Activated B cell treated with CpG ODN at 0.5 μM for 24 hours (primary cell): Measurements from ENCODE around the gene DOC2A. TPM values are rescaled to one million over a fixed set of nuclear protein-coding genes. Genes with fewer than 3 reads are reported as not detected.
A peak's percentile ranks its signal among the peaks of the same experiment; 100 is the strongest.

Experiments
- ATAC-seq: fragments of 200-7000 bp; cut with Tn5 transposase; one replicate; pipeline ENCODE4 v1.10.0; 2021; ENCODE audit warnings: low read depth, mild to moderate bottlenecking, moderate library complexity
- CTCF ChIA-PET: fragments of 350-600 bp; sonication (Branson Sonifier 250); formaldehyde crosslinking; loops from one replicate; lab custom pipeline; 2021; ENCODE audit warnings: antibody characterized with exemption; lab: Charles Lee
- POLR2A ChIA-PET: fragments of 350-600 bp; sonication (Branson Sonifier 250); formaldehyde crosslinking; loops from one replicate; lab custom pipeline; 2021; ENCODE audit warnings: antibody characterized with exemption; lab: Charles Lee
- DNase-seq: peaks from one replicate; pipeline ENCODE4 v3.0.0; 2022
- H3K27ac Mint-ChIP-seq: one replicate; pipeline ENCODE4 v1.8.0; 2020; ENCODE audit warnings: mixed read lengths
- H3K27me3 Mint-ChIP-seq: one replicate; pipeline ENCODE4 v1.8.0; 2021; ENCODE audit warnings: mixed read lengths
- H3K36me3 Mint-ChIP-seq: one replicate; pipeline ENCODE4 v1.8.0; 2021; ENCODE audit warnings: low read depth, mixed read lengths
- H3K4me1 Mint-ChIP-seq: one replicate; pipeline ENCODE4 v1.8.0; 2021; ENCODE audit warnings: mixed read lengths
- H3K4me3 Mint-ChIP-seq: one replicate; pipeline ENCODE4 v1.8.0; 2020; ENCODE audit warnings: mild to moderate bottlenecking, mixed read lengths
- H3K9me3 Mint-ChIP-seq: one replicate; pipeline ENCODE4 v1.8.0; 2020; ENCODE audit warnings: mixed read lengths
- CTCF ChIP-seq: fragments of 200-600 bp; IDR thresholded peaks from one replicate; pipeline ENCODE4 v1.8.0; 2022; ENCODE audit warnings: antibody characterized with exemption, mild to moderate bottlenecking
- intact Hi-C: fragments of 100-400 bp; cut with micrococcal nuclease; formaldehyde crosslinking; loops from one replicate; pipeline ENCODE4 v1.15.1; 2024
- total RNA-seq: library from RNA; stranded (reverse); gene quantifications from 2 replicates; pipeline ENCODE4 v1.2.3, GENCODE V29; 2022

DOC2A gene
- total RNA-seq, 1 donor from 2014 or later: not detected

GRCh38 chr16:30009990-30010843 lies 610 bp downstream of the DOC2A start:
- H3K4me1 Mint-ChIP-seq: peaks cover 16% of the 10 kb centered on the region
- intact Hi-C loops: no loop called here
- TF ChIP-seq CTCF: no peak
- no peaks in the 10 kb centered on the region for H3K9me3 Mint-ChIP-seq
- peak overlapping the region; percentile 73 for H3K4me3 Mint-ChIP-seq
- ChIA-PET POLR2A (no interaction called here), CTCF (interaction anchor here (0.7 kb wide), 1 partner anchor 220 kb away, joined by 3 read pairs; the partner anchor contains the start of gene KIF22)
- DNase-seq (no peak), ATAC-seq (no peak)
- no peak overlapping the region for H3K27ac Mint-ChIP-seq
- H3K36me3 Mint-ChIP-seq: no peaks in the 10 kb centered on the region
- H3K27me3 Mint-ChIP-seq: peaks cover 22% of the 10 kb centered on the region

- ATAC-seq: no peak
- Mint-ChIP-seq H3K27me3 (peaks cover 22% of the 10 kb centered on the region), H3K27ac (no peak overlapping the region), H3K4me1 (peaks cover 16% of the 10 kb centered on the region), H3K9me3 (no peaks in the 10 kb centered on the region), H3K4me3 (no peak overlapping the region), H3K36me3 (no peaks in the 10 kb centered on the region)
- POLR2A ChIA-PET: no interaction called here
- intact Hi-C loops: no loop called here
- CTCF ChIA-PET: interaction anchor here (0.7 kb wide), 1 partner anchor 219 kb away, joined by 3 read pairs; the partner anchor contains the start of gene KIF22
- no peak for TF ChIP-seq CTCF
- DNase-seq: no peak
Measured at GRCh38 chr16:30009085-30009862, 1.6 kb downstream of the DOC2A start.

GRCh38 chr16:30007378-30007895 lies 3.4 kb downstream of the DOC2A start:
- Mint-ChIP-seq H3K4me3 (no peak overlapping the region), H3K36me3 (peaks cover 12% of the 10 kb centered on the region), H3K27me3 (peaks cover 20% of the 10 kb centered on the region), H3K9me3 (no peaks in the 10 kb centered on the region), H3K4me1 (peaks cover 19% of the 10 kb centered on the region), H3K27ac (no peak overlapping the region)
- no peak for TF ChIP-seq CTCF
- CTCF ChIA-PET: interaction anchor here (1.1 kb wide), 1 partner anchor 315 kb away, joined by 3 read pairs; no protein-coding TSS in a partner anchor
- ATAC-seq: no peak
- no peak for DNase-seq
- POLR2A ChIA-PET: no interaction called here
- intact Hi-C loops: no loop called here

GRCh38 chr16:30006659-30007377 lies 4.0 kb downstream of the DOC2A start:
- no peak for TF ChIP-seq CTCF
- peaks cover 16% of the 10 kb centered on the region for H3K4me1 Mint-ChIP-seq
- no peak overlapping the region for H3K27ac Mint-ChIP-seq
- ATAC-seq (no peak), DNase-seq (no peak)
- ChIA-PET CTCF (interaction anchor here (0.7 to 1.3 kb wide), 5 partner anchors 31 to 315 kb away, joined by 3 to 6 read pairs (median 3); partner anchors contain the start of gene KCTD13), POLR2A (no interaction called here)
- intact Hi-C loops: no loop called here
- peaks cover 18% of the 10 kb centered on the region for H3K36me3 Mint-ChIP-seq
- H3K4me3 Mint-ChIP-seq: no peak overlapping the region
- H3K27me3 Mint-ChIP-seq: peaks cover 14% of the 10 kb centered on the region
- H3K9me3 Mint-ChIP-seq: no peaks in the 10 kb centered on the region
